WTC11 (cell line): ENCODE data around the gene GTPBP1. TPM values are rescaled to one million over a fixed set of nuclear protein-coding genes. Genes with fewer than 3 reads are reported as not detected.
A peak's percentile ranks its signal among the peaks of the same experiment; 100 is the strongest.

Source experiments
- ATAC-seq: fragments of 200-7000 bp; cut with Tn5 transposase; 2 replicates; pipeline ENCODE4 v1.10.0; 2021; ENCODE audit warnings: mild to moderate bottlenecking, moderate library complexity
- CTCF ChIA-PET: fragments of 300-600 bp; sonication (Branson Sonifier 250); formaldehyde crosslinking; loops from one replicate; lab custom pipeline; 2021; ENCODE audit warnings: antibody characterized with exemption; lab: Charles Lee
- POLR2A ChIA-PET: fragments of 350-600 bp; sonication (Branson Sonifier 250); formaldehyde crosslinking; loops from one replicate; lab custom pipeline; 2021; ENCODE audit warnings: antibody characterized with exemption; lab: Charles Lee
- DNase-seq: peaks from one replicate; pipeline ENCODE4 v3.0.0; 2021; ENCODE audit warnings: low spot score
- H3K27ac Mint-ChIP-seq: 2 replicates; pipeline ENCODE4 v1.8.0; 2021; ENCODE audit warnings: mixed read lengths
- H3K27me3 Mint-ChIP-seq: 2 replicates; pipeline ENCODE4 v1.8.0; 2021; ENCODE audit warnings: low read depth, mild to moderate bottlenecking, moderate library complexity, mixed read lengths
- H3K36me3 Mint-ChIP-seq: 2 replicates; pipeline ENCODE4 v1.8.0; 2021; ENCODE audit warnings: mixed read lengths
- H3K4me1 Mint-ChIP-seq: 2 replicates; pipeline ENCODE4 v1.8.0; 2022; ENCODE audit warnings: mixed read lengths
- H3K4me3 Mint-ChIP-seq: 2 replicates; pipeline ENCODE4 v1.8.0; 2021; ENCODE audit warnings: mild to moderate bottlenecking, moderate library complexity, mixed read lengths
- H3K9me3 Mint-ChIP-seq: 2 replicates; pipeline ENCODE4 v1.8.0; 2021; ENCODE audit warnings: mixed read lengths
- ATF6 ChIP-seq: sonication (generic); formaldehyde crosslinking; IDR thresholded peaks from 2 replicates; pipeline ENCODE4 v1.8.1; 2023; ENCODE audit warnings: mild to moderate bottlenecking, missing genetic modification reagents
- EMX1 ChIP-seq: fragments of 250-450 bp; sonication (Bioruptor Pico); IDR thresholded peaks from 2 replicates; pipeline ENCODE4 v1.8.0; 2021; ENCODE audit warnings: mild to moderate bottlenecking
- ETV6 ChIP-seq: sonication (generic); formaldehyde crosslinking; IDR thresholded peaks from 2 replicates; pipeline ENCODE4 v1.8.1; 2022; ENCODE audit warnings: mild to moderate bottlenecking, missing genetic modification reagents
- FOXK1 ChIP-seq: sonication (generic); formaldehyde crosslinking; IDR thresholded peaks from 2 replicates; pipeline ENCODE4 v1.8.0; 2022; ENCODE audit warnings: mild to moderate bottlenecking, moderate library complexity, missing genetic modification reagents
- GABPB1 ChIP-seq: sonication (generic); formaldehyde crosslinking; IDR thresholded peaks from 2 replicates; pipeline ENCODE4 v1.8.1; 2023; ENCODE audit warnings: mild to moderate bottlenecking, missing genetic modification reagents
- GTF2I ChIP-seq: fragments of 250-450 bp; sonication (Bioruptor Pico); conservative IDR thresholded peaks from 2 replicates; pipeline ENCODE4 v1.4.0; 2021; ENCODE audit warnings: mild to moderate bottlenecking
- JUN ChIP-seq: sonication (generic); formaldehyde crosslinking; IDR thresholded peaks from 2 replicates; pipeline ENCODE4 v1.8.0; 2023; ENCODE audit warnings: mild to moderate bottlenecking, missing genetic modification reagents
- NR1H2 ChIP-seq: sonication (generic); formaldehyde crosslinking; IDR thresholded peaks from 2 replicates; pipeline ENCODE4 v1.9.0; 2021; ENCODE audit warnings: mild to moderate bottlenecking, moderate library complexity, missing genetic modification reagents
- NR2C2 ChIP-seq: sonication (generic); formaldehyde crosslinking; IDR thresholded peaks from 2 replicates; pipeline ENCODE4 v1.8.0; 2022; ENCODE audit warnings: mild to moderate bottlenecking, missing genetic modification reagents
- PREB ChIP-seq: sonication (generic); formaldehyde crosslinking; IDR thresholded peaks from 2 replicates; pipeline ENCODE4 v1.8.1; 2022; ENCODE audit warnings: mild to moderate bottlenecking, missing genetic modification reagents, moderate library complexity, borderline replicate concordance
- RELA ChIP-seq: sonication (generic); formaldehyde crosslinking; IDR thresholded peaks from 2 replicates; pipeline ENCODE4 v1.8.1; 2022; ENCODE audit warnings: missing genetic modification reagents, mild to moderate bottlenecking, borderline replicate concordance
- TEAD1 ChIP-seq: sonication (generic); formaldehyde crosslinking; IDR thresholded peaks from 2 replicates; pipeline ENCODE4 v1.8.0; 2022; ENCODE audit warnings: mild to moderate bottlenecking, missing genetic modification reagents
- ZBTB21 ChIP-seq: sonication (generic); formaldehyde crosslinking; IDR thresholded peaks from 2 replicates; pipeline ENCODE4 v1.8.1; 2023; ENCODE audit warnings: mild to moderate bottlenecking, missing genetic modification reagents, borderline replicate concordance
- ZNF121 ChIP-seq: sonication (generic); formaldehyde crosslinking; IDR thresholded peaks from 2 replicates; pipeline ENCODE4 v1.8.0; 2023; ENCODE audit warnings: missing genetic modification reagents
- ZNF219 ChIP-seq: sonication (generic); formaldehyde crosslinking; IDR thresholded peaks from 2 replicates; pipeline ENCODE4 v1.8.0; 2023; ENCODE audit warnings: missing genetic modification reagents, mild to moderate bottlenecking, borderline replicate concordance
- ZNF396 ChIP-seq: fragments of 250-450 bp; sonication (Bioruptor Pico); IDR thresholded peaks from 2 replicates; pipeline ENCODE4 v1.8.0; 2021; ENCODE audit warnings: mild to moderate bottlenecking, moderate library complexity, borderline replicate concordance
- total RNA-seq: library from RNA; stranded (reverse); gene quantifications from 3 replicates; pipeline ENCODE4 v1.2.3, GENCODE V29; 2021
- TF ChIP-seq, protein P1 (sequence below): sonication (generic); formaldehyde crosslinking; IDR thresholded peaks from 2 replicates; pipeline ENCODE4 v1.8.0; 2023; ENCODE audit warnings: missing genetic modification reagents, mild to moderate bottlenecking, borderline replicate concordance
- TF ChIP-seq, protein P2 (sequence below): sonication (generic); formaldehyde crosslinking; IDR thresholded peaks from 2 replicates; pipeline ENCODE4 v1.8.1; 2023; ENCODE audit warnings: mild to moderate bottlenecking, missing genetic modification reagents, moderate library complexity
- TF ChIP-seq, protein P3 (sequence below): fragments of 250-450 bp; sonication (Bioruptor Pico); IDR thresholded peaks from 2 replicates; pipeline ENCODE4 v1.9.0; 2021; ENCODE audit warnings: mild to moderate bottlenecking
- TF ChIP-seq, protein P4 (sequence below): fragments of 250-450 bp; sonication (Bioruptor Pico); IDR thresholded peaks from 2 replicates; pipeline ENCODE4 v1.9.0; 2021; ENCODE audit warnings: mild to moderate bottlenecking, borderline replicate concordance

The GTPBP1 gene
- total RNA-seq, 1 experiment from 2014 or later, result 108 TPM

DNA sequence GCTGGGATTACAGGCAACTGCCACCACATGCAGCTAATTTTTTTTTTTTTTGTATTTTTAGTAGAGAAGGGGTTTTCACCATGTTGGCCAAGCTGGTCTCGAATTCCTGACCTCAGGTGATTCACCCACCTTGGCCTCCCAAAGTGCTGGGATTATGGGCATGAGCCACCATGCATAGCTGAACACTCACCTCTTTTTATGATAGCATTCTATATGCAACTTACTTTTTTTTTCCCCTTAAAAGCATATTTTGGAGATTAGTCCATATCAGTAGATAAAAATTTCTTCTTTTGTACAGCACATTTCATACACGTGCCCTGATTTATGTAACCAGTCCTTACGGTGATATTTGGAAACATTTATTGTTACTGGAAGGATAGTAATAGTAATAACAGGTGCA, 14.6 kb downstream of the GTPBP1 start:
- Mint-ChIP-seq H3K27me3 (no peaks in the 10 kb centered on the region), H3K4me3 (no peak overlapping the region), H3K9me3 (no peaks in the 10 kb centered on the region), H3K4me1 (peaks cover 7% of the 10 kb centered on the region; the same call in 1 of the 2 replicates), H3K36me3 (peaks cover 69% of the 10 kb centered on the region), H3K27ac (no peak overlapping the region)
- POLR2A ChIA-PET, result interaction anchor here (0.6 to 0.7 kb wide), 2 partner anchors 12 to 409 kb away, joined by 3 to 7 read pairs; no protein-coding TSS in a partner anchor
- no peak for ATAC-seq
- no peak for TF ChIP-seq GTF2I (CRISPR knock-in tag)
- TF ChIP-seq PREB, result no peak
- TF ChIP-seq TEAD1 (CRISPR knock-in tag), result no peak
- TF ChIP-seq GABPB1 (CRISPR knock-in tag), result no peak
- TF ChIP-seq RELA, result no peak
- no peak for TF ChIP-seq ZNF219 (CRISPR knock-in tag)
- no peak for TF ChIP-seq ZNF396 (CRISPR knock-in tag)
- no peak for TF ChIP-seq ZNF121 (CRISPR knock-in tag)
- TF ChIP-seq, protein P1, sequence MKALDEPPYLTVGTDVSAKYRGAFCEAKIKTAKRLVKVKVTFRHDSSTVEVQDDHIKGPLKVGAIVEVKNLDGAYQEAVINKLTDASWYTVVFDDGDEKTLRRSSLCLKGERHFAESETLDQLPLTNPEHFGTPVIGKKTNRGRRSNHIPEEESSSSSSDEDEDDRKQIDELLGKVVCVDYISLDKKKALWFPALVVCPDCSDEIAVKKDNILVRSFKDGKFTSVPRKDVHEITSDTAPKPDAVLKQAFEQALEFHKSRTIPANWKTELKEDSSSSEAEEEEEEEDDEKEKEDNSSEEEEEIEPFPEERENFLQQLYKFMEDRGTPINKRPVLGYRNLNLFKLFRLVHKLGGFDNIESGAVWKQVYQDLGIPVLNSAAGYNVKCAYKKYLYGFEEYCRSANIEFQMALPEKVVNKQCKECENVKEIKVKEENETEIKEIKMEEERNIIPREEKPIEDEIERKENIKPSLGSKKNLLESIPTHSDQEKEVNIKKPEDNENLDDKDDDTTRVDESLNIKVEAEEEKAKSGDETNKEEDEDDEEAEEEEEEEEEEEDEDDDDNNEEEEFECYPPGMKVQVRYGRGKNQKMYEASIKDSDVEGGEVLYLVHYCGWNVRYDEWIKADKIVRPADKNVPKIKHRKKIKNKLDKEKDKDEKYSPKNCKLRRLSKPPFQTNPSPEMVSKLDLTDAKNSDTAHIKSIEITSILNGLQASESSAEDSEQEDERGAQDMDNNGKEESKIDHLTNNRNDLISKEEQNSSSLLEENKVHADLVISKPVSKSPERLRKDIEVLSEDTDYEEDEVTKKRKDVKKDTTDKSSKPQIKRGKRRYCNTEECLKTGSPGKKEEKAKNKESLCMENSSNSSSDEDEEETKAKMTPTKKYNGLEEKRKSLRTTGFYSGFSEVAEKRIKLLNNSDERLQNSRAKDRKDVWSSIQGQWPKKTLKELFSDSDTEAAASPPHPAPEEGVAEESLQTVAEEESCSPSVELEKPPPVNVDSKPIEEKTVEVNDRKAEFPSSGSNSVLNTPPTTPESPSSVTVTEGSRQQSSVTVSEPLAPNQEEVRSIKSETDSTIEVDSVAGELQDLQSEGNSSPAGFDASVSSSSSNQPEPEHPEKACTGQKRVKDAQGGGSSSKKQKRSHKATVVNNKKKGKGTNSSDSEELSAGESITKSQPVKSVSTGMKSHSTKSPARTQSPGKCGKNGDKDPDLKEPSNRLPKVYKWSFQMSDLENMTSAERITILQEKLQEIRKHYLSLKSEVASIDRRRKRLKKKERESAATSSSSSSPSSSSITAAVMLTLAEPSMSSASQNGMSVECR (CRISPR knock-in tag), result no peak
- no peak for TF ChIP-seq NR2C2 (CRISPR knock-in tag)
- TF ChIP-seq FOXK1 (CRISPR knock-in tag), result no peak
- TF ChIP-seq ZBTB21 (CRISPR knock-in tag), result no peak
- no peak for DNase-seq
- CTCF ChIA-PET, result interaction anchor here (1.1 kb wide), 1 partner anchor 287 kb away, joined by 3 read pairs; no protein-coding TSS in a partner anchor

DNA sequence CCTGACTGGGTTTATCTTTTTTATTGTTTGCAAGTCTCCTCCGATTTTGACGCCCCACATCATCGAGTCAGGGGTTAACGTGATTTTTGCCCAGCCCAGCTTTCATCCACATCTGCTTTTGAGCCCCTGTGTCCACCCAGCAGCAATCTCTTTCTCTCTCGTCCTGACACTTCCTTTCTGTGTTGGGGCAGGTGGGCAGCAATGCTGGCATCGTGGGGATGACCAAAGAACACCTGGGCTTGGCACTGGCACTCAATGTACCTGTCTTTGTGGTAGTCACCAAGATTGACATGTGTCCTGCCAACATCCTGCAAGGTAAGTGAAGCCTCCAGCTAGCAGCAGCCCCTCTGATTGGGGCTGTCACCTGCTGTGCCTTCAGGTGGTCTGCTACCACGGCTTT, 15.8 kb downstream of the GTPBP1 start:
- ATAC-seq (no peak), DNase-seq (no peak)
- Mint-ChIP-seq H3K9me3 (no peaks in the 10 kb centered on the region), H3K4me3 (no peak overlapping the region), H3K4me1 (peaks cover 4% of the 10 kb centered on the region; the same call in 1 of the 2 replicates), H3K27ac (peak overlapping the region; percentile 48), H3K27me3 (no peaks in the 10 kb centered on the region), H3K36me3 (peaks cover 70% of the 10 kb centered on the region)
- ChIA-PET CTCF (interaction anchor here (1.0 kb wide), 1 partner anchor 48 kb away, joined by 4 read pairs; no protein-coding TSS in a partner anchor), POLR2A (no interaction called here)
- TF ChIP-seq JUN (CRISPR knock-in tag), result no peak

GRCh38 chr22:38724176-38724575, 18.4 kb downstream of the GTPBP1 start:
- ATAC-seq (no peak), DNase-seq (no peak)
- Mint-ChIP-seq H3K9me3 (no peaks in the 10 kb centered on the region), H3K27ac (no peak overlapping the region), H3K4me3 (no peak overlapping the region), H3K27me3 (no peaks in the 10 kb centered on the region), H3K36me3 (peaks cover 76% of the 10 kb centered on the region), H3K4me1 (no peaks in the 10 kb centered on the region)
- CTCF ChIA-PET, result interaction anchor here (1.0 to 1.8 kb wide), 17 partner anchors 9 to 322 kb away, joined by 3 to 43 read pairs (median 8); partner anchors contain the start of genes GTPBP1, NPTXR, SUN2 and TOMM22
- POLR2A ChIA-PET, result no interaction called here
- TF ChIP-seq, protein P2, sequence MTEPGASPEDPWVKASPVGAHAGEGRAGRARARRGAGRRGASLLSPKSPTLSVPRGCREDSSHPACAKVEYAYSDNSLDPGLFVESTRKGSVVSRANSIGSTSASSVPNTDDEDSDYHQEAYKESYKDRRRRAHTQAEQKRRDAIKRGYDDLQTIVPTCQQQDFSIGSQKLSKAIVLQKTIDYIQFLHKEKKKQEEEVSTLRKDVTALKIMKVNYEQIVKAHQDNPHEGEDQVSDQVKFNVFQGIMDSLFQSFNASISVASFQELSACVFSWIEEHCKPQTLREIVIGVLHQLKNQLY, result no peak
- TF ChIP-seq ATF6 (CRISPR knock-in tag) (no peak), ETV6 (CRISPR knock-in tag) (no peak), EMX1 (CRISPR knock-in tag) (no peak), NR1H2 (CRISPR knock-in tag) (no peak)
- TF ChIP-seq, protein P3, sequence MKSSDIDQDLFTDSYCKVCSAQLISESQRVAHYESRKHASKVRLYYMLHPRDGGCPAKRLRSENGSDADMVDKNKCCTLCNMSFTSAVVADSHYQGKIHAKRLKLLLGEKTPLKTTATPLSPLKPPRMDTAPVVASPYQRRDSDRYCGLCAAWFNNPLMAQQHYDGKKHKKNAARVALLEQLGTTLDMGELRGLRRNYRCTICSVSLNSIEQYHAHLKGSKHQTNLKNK (CRISPR knock-in tag), result no peak
- TF ChIP-seq, protein P4, sequence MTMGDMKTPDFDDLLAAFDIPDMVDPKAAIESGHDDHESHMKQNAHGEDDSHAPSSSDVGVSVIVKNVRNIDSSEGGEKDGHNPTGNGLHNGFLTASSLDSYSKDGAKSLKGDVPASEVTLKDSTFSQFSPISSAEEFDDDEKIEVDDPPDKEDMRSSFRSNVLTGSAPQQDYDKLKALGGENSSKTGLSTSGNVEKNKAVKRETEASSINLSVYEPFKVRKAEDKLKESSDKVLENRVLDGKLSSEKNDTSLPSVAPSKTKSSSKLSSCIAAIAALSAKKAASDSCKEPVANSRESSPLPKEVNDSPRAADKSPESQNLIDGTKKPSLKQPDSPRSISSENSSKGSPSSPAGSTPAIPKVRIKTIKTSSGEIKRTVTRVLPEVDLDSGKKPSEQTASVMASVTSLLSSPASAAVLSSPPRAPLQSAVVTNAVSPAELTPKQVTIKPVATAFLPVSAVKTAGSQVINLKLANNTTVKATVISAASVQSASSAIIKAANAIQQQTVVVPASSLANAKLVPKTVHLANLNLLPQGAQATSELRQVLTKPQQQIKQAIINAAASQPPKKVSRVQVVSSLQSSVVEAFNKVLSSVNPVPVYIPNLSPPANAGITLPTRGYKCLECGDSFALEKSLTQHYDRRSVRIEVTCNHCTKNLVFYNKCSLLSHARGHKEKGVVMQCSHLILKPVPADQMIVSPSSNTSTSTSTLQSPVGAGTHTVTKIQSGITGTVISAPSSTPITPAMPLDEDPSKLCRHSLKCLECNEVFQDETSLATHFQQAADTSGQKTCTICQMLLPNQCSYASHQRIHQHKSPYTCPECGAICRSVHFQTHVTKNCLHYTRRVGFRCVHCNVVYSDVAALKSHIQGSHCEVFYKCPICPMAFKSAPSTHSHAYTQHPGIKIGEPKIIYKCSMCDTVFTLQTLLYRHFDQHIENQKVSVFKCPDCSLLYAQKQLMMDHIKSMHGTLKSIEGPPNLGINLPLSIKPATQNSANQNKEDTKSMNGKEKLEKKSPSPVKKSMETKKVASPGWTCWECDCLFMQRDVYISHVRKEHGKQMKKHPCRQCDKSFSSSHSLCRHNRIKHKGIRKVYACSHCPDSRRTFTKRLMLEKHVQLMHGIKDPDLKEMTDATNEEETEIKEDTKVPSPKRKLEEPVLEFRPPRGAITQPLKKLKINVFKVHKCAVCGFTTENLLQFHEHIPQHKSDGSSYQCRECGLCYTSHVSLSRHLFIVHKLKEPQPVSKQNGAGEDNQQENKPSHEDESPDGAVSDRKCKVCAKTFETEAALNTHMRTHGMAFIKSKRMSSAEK (CRISPR knock-in tag), result no peak
